Left lobe of liver (tissue), 2 donors: Measurements from ENCODE around the gene ZNF780A. TPM values are rescaled to one million over a fixed set of nuclear protein-coding genes. Genes with fewer than 3 reads are reported as not detected.
"Not testable (repeated sequence)": the region's sequence is repeated elsewhere in the genome, so short reads cannot be mapped to it uniquely, and the experiment has no call there.

Experiments used
- ATAC-seq: fragments of 200-7000 bp; cut with Tn5 transposase; one replicate; pipeline ENCODE4 v1.9.1; 2020; ENCODE audit warnings: mild to moderate bottlenecking, moderate library complexity
- DNase-seq: peaks from one replicate; pipeline ENCODE4 v3.0.0-alpha.2; 2020; ENCODE audit warnings: low spot score
- total RNA-seq: library from RNA; stranded (reverse); gene quantifications from one replicate; pipeline ENCODE4 v1.2.1, GENCODE V29; 2021
- donor health status: DM: no; HTN: no; CAD: no; lungs with moderate emphysema.
- donor health status: DM: no; HTN: yes; CAD: no.

Gene ZNF780A
- 15.9 TPM for total RNA-seq

- peak; percentile 91 for DNase-seq
- ATAC-seq: peak; percentile 97
Measured at GRCh38 chr19:40090241-40091204, at the start of gene ZNF780A. Gene ZNF780A, minus strand, starts transcription at chr19:40090943. Its CDS starts 6,190 bp downstream, at chr19:40084753.

DNA sequence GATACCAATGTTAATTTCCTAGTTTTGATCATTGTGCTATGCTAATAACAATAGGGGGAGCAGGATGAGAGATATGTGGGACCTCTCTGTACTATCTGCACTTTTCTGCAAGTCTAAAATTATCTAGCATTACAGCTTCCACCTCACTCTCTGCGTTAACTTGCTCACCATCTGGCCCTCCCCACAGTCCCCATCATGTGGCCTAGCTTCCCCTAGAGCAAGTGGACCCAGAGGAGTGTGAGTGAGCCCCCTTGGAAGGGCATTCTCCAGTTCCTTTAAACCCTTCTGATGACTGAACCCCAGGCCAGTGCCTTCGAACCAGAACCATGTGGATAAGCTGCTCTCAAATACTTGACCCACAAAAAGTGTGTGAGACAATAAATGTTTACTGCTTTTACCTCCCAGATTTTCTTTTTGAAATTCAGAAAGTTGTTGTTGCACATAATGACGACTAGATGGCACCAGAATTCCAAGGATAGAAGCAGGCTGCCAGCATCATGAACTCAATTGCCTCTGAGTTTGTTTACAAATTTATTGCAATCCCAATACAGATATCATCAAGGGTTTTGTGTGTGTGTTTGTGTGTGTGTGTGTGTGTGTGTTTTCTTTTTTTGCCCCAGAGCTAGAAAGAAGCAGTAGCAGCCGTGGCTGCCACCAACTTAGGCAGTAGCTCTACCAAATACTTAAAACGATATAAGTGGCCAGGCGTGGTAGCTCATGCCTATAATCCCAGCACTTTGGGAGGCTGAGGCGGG is 49.0 kb upstream of the ZNF780A start:
- DNase-seq (no peak), ATAC-seq (peak; percentile 90)

DNA sequence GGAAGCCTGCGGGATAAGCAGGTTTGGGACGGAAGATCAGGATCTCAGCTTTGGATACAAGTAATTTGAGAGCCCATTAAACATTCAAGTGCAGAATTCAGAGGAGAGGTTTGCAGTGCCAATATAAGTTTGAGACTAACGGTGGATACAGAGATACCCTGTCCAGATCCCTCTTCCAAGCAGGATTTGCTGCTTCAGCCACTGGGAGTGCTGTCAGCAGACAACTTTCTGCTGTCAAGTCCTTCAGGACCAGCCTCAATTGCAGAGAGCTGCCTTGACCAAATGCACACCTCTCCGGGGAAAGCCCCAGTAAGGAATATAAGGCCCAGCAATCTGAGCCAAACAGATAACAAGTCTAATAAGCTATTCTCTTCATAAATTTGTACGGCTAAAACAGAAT is 46.1 kb upstream of the ZNF780A start:
- no peak for ATAC-seq
- DNase-seq: no peak

DNA sequence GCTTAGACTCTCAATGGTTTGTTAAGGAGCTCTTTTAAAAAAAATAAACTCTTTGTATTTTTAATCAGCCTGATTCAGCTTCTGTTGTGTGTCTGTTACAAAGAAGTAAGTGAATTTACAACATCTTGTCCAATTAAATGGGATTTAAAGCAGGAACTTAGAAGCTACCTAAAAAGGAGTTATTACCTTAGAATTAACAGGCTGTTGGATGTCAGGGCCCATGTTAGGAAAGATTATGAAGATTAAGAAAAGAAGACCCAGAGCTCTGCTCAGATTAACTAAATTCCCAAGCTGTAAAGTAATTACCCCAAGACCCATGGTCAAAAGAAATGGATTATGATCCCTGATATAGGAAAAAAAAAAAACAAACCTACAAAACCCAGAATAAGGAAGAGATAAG is 44.1 kb upstream of the ZNF780A start:
- ATAC-seq (no peak), DNase-seq (no peak)

DNA sequence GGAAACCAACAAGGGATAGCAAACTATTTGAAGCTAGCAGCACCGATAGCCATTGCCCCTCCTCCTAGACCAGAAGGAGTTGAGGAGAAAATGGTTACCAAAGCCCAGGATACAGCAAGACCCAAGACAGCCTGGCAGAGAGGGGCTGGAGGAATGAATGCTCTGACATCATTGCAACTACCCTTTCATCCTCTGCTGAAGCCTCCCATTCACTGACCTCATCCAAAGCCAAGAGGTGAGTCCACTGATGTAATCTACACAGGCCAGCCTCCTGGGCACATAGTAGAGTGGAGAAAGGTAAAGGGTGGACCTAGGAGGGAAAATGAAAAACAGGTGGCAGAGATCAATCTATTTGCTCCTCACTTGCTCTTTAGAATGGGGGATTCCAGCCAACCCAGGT is 42.7 kb upstream of the ZNF780A start:
- ATAC-seq (no peak), DNase-seq (no peak)

- no peak for ATAC-seq
- DNase-seq: no peak
Measured at GRCh38 chr19:40130013-40130412, 39.3 kb upstream of the ZNF780A start.

GRCh38 chr19:40129425-40129824 is 38.7 kb upstream of the ZNF780A start:
- ATAC-seq (no peak), DNase-seq (no peak)

DNA sequence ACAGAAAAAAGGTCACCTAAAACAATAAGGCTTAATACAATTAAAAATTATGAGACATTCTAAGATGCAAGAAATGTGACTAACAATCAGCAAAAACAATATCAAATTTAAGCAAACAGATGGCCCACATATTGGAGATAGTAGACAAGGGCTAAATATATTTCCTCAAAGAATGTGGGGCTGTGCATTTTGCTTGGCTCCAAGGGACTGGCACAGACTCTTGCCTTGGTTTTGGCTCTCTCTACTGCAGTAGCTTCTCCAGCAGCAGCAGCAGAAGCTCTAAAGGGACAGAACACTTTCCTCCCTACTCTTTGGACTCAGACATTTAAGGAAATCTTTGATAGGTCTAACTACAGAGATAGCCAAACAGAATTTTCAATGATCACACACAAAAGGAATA is 38.2 kb upstream of the ZNF780A start:
- no peak for ATAC-seq

DNA sequence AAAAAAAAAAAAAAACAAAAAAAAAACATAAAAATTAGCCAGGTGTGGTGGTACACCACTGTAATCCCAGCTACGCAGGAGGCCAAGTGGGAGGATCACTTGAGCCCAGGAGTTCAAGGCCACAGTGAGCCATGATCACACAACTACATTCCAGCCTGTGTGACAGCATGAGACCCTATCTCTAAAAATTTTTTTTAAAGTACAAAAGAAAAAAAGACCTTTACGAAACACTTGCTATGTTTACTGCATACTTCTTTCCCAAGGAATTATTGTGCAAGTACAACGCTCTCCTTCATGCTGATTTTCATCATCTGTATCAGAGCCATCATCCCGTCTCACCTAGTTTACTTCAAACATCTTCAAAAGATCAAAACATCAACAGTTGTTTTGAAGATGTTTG is 28.6 kb upstream of the ZNF780A start:
- no peak for DNase-seq
- ATAC-seq: no peak

More for the DNA sequence above, 38.2 kb upstream of the ZNF780A start:
- DNase-seq: no peak

GRCh38 chr19:40118638-40119037 is 27.9 kb upstream of the ZNF780A start:
- not testable (repeated sequence) for ATAC-seq, DNase-seq

GRCh38 chr19:40116075-40116474 is 25.3 kb upstream of the ZNF780A start:
- no peak for ATAC-seq
- DNase-seq: no peak

DNA sequence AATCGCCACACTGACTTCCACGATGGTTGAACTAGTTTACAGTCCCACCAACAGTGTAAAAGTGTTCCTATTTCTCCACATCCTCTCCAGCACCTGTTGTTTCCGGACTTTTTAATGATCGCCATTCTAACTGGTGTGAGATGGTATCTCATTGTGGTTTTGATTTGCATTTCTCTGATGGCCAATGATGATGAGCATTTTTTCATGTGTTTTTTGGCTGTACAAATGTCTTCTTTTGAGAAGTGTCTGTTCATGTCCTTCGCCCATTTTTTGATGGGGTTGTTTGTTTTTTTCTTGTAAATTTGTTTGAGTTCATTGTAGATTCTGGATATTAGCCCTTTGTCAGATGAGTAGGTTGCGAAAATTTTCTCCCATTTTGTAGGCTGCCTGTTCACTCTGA is 23.4 kb upstream of the ZNF780A start:
- DNase-seq: not testable (repeated sequence)

GRCh38 chr19:40112271-40112670 is 21.5 kb upstream of the ZNF780A start:
- ATAC-seq, DNase-seq: not testable (repeated sequence)

More for the DNA sequence above, 23.4 kb upstream of the ZNF780A start:
- ATAC-seq: not testable (repeated sequence)

- DNase-seq: no peak
- no peak for ATAC-seq
Measured at GRCh38 chr19:40110570-40110969, 19.8 kb upstream of the ZNF780A start.

GRCh38 chr19:40104754-40105153 is 14.0 kb upstream of the ZNF780A start:
- DNase-seq: no peak

GRCh38 chr19:40103600-40103999 is 12.9 kb upstream of the ZNF780A start:
- ATAC-seq: no peak
- DNase-seq: no peak

More at GRCh38 chr19:40104754-40105153, 14.0 kb upstream of the ZNF780A start:
- no peak for ATAC-seq

- ATAC-seq (no peak), DNase-seq (no peak)
Measured at GRCh38 chr19:40101813-40102212, 11.1 kb upstream of the ZNF780A start.

GRCh38 chr19:40093416-40093815 is 2.7 kb upstream of the ZNF780A start:
- ATAC-seq (no peak), DNase-seq (no peak)

GRCh38 chr19:40091205-40092129 is 724 bp upstream of the ZNF780A start:
- ATAC-seq: peak; percentile 31

GRCh38 chr19:40089462-40089861 is 1.3 kb downstream of the ZNF780A start:
- no peak for DNase-seq
- ATAC-seq: no peak

More at GRCh38 chr19:40091205-40092129, 724 bp upstream of the ZNF780A start:
- no peak for DNase-seq
